HepG2 (cell line): ENCODE data around the gene WDR6. TPM values are rescaled to one million over a fixed set of nuclear protein-coding genes. Genes with fewer than 3 reads are reported as not detected.

Source experiments
- AHR ChIP-seq: IDR thresholded peaks from 2 replicates; pipeline ENCODE4 v1.6.1; 2018; ENCODE audit warnings: missing genetic modification reagents, missing compliant biosample characterization
- ARID2 ChIP-seq: sonication (generic); formaldehyde crosslinking; IDR thresholded peaks from 2 replicates; pipeline ENCODE4 v1.8.1; 2022; ENCODE audit warnings: mild to moderate bottlenecking, missing genetic modification reagents, borderline replicate concordance
- ATF5 ChIP-seq: sonication (generic); formaldehyde crosslinking; IDR thresholded peaks from 2 replicates; pipeline ENCODE4 v1.4.0; 2020; ENCODE audit warnings: mild to moderate bottlenecking, low read depth, missing genetic modification reagents
- DNMT3B ChIP-seq: conservative IDR thresholded peaks from 2 replicates; pipeline ENCODE4 v1.6.1; 2016; ENCODE audit warnings: missing biosample characterization, control low read depth
- EP300 ChIP-seq, 3 experiments: sonication (generic) in 1 of 3; formaldehyde crosslinking in 1 of 3; IDR thresholded peaks; 2 replicates each; pipeline versions ENCODE4 v1.5.1 to v1.6.1; 2011 to 2020; ENCODE audit warnings: low read depth in 2 of 3, low read length in 2 of 3, borderline replicate concordance in 1 of 3, improper control_type of control experiment in 1 of 3, mild to moderate bottlenecking in 1 of 3, missing genetic modification reagents in 1 of 3, moderate library complexity in 1 of 3
- FLYWCH1 ChIP-seq: sonication (generic); formaldehyde crosslinking; IDR thresholded peaks from 2 replicates; pipeline ENCODE4 v1.8.1; 2023; ENCODE audit warnings: mild to moderate bottlenecking, missing genetic modification reagents
- KDM4B ChIP-seq: sonication (generic); formaldehyde crosslinking; IDR thresholded peaks from 2 replicates; pipeline ENCODE4 v1.4.0; 2020; ENCODE audit warnings: missing genetic modification reagents
- MIER3 ChIP-seq: IDR thresholded peaks from 2 replicates; pipeline ENCODE4 v1.6.1; 2016; ENCODE audit warnings: missing compliant biosample characterization, borderline replicate concordance
- MTA3 ChIP-seq: sonication (generic); formaldehyde crosslinking; IDR thresholded peaks from 2 replicates; pipeline ENCODE4 v1.4.0; 2020; ENCODE audit warnings: missing genetic modification reagents
- NR2F1 ChIP-seq, 2 experiments: fragments of 450-650 bp in 1 of 2; formaldehyde crosslinking in 1 of 2; IDR thresholded peaks; 2 replicates each; pipeline versions ENCODE4 v1.5.0 to v1.6.1; 2016 to 2020; ENCODE audit warnings: mild to moderate bottlenecking in 1 of 2, missing compliant biosample characterization in 1 of 2, missing genetic modification reagents in 1 of 2, moderate library complexity in 1 of 2
- PHF21A ChIP-seq: sonication (generic); formaldehyde crosslinking; IDR thresholded peaks from 2 replicates; pipeline ENCODE4 v1.5.0; 2020; ENCODE audit warnings: mild to moderate bottlenecking, missing genetic modification reagents
- RORA ChIP-seq: sonication (generic); formaldehyde crosslinking; IDR thresholded peaks from 2 replicates; pipeline ENCODE4 v1.5.0; 2020; ENCODE audit warnings: mild to moderate bottlenecking, missing genetic modification reagents, moderate library complexity
- SMARCE1 ChIP-seq: fragments of 450-650 bp; IDR thresholded peaks from 2 replicates; pipeline ENCODE4 v1.6.1; 2017; ENCODE audit warnings: borderline replicate concordance
- ZFAT ChIP-seq: sonication (generic); formaldehyde crosslinking; conservative IDR thresholded peaks from 2 replicates; pipeline ENCODE4 v1.8.1; 2023; ENCODE audit warnings: missing genetic modification reagents, inconsistent platforms
- ZNF256 ChIP-seq: sonication (generic); formaldehyde crosslinking; conservative IDR thresholded peaks from 2 replicates; pipeline ENCODE4 v1.4.0; 2020; ENCODE audit warnings: missing genetic modification reagents
- polyA plus RNA-seq, 8 experiments: library from polyadenylated mRNA; depleted of rRNA in 3 of 8; stranded (reverse) in 7 of 8; unstranded in 1 of 8; fragments of >200 nt; fragmentation: Illumina TruSeq in 4 of 8; extraction: Trizol in 4 of 8; gene quantifications; 2 replicates each; pipeline versions ENCODE4 v1.2.1 to v1.2.3, GENCODE V29; 2011 to 2016; ENCODE audit warnings: low read depth in 4 of 8, missing spikeins in 1 of 8, mixed read lengths in 1 of 8; ENCODE audit not compliant: insufficient read depth in 1 of 8
- total RNA-seq, 5 experiments: library from RNA; depleted of rRNA; stranded (reverse); fragments of >200 nt; fragmentation: Illumina TruSeq; extraction: Trizol; gene quantifications; 2 replicates each; pipeline ENCODE4 v1.2.3, GENCODE V29; 2016; ENCODE audit warnings: low read depth in 1 of 5
- TF ChIP-seq, protein P1 (sequence below): sonication (generic); formaldehyde crosslinking; IDR thresholded peaks from 2 replicates; pipeline ENCODE4 v1.8.0; 2022; ENCODE audit warnings: mild to moderate bottlenecking, missing genetic modification reagents, moderate library complexity
- TF ChIP-seq, protein P2 (sequence below): sonication (generic); formaldehyde crosslinking; IDR thresholded peaks from 2 replicates; pipeline ENCODE4 v1.4.0; 2020; ENCODE audit warnings: low read depth, mild to moderate bottlenecking, missing genetic modification reagents
- TF ChIP-seq, protein P3 (sequence below): IDR thresholded peaks from 2 replicates; pipeline ENCODE4 v1.6.1; 2018; ENCODE audit warnings: missing genetic modification reagents
- TF ChIP-seq, protein P4 (sequence below): sonication (generic); formaldehyde crosslinking; conservative IDR thresholded peaks from 2 replicates; pipeline ENCODE4 v1.5.0; 2020; ENCODE audit warnings: missing genetic modification reagents
- TF ChIP-seq, protein P5 (sequence below): sonication (generic); formaldehyde crosslinking; IDR thresholded peaks from 2 replicates; pipeline ENCODE4 v1.5.1; 2020; ENCODE audit warnings: missing genetic modification reagents, mild to moderate bottlenecking, borderline replicate concordance

WDR6 gene
- total and polyA plus RNA-seq, 2 of the 13 experiments (the other 11 are each of a cell fraction or from before 2014, with no cell fraction given): 73.4 to 139 TPM

GRCh38 chr3:49021813-49022687 lies 14.9 kb downstream of the WDR6 start, which contains the start of gene NDUFAF3 (continued):
- peak; percentile 66; the same call in 1 of the 2 replicates for TF ChIP-seq ZNF256 (CRISPR knock-in tag)
- no peak; the same call in 1 of the 2 replicates for TF ChIP-seq DNMT3B (CRISPR knock-in tag)
- TF ChIP-seq, protein P1, sequence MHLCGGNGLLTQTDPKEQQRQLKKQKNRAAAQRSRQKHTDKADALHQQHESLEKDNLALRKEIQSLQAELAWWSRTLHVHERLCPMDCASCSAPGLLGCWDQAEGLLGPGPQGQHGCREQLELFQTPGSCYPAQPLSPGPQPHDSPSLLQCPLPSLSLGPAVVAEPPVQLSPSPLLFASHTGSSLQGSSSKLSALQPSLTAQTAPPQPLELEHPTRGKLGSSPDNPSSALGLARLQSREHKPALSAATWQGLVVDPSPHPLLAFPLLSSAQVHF (CRISPR knock-in tag): no peak
- TF ChIP-seq, protein P2, sequence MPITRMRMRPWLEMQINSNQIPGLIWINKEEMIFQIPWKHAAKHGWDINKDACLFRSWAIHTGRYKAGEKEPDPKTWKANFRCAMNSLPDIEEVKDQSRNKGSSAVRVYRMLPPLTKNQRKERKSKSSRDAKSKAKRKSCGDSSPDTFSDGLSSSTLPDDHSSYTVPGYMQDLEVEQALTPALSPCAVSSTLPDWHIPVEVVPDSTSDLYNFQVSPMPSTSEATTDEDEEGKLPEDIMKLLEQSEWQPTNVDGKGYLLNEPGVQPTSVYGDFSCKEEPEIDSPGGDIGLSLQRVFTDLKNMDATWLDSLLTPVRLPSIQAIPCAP (CRISPR knock-in tag): no peak
- TF ChIP-seq, protein P3, sequence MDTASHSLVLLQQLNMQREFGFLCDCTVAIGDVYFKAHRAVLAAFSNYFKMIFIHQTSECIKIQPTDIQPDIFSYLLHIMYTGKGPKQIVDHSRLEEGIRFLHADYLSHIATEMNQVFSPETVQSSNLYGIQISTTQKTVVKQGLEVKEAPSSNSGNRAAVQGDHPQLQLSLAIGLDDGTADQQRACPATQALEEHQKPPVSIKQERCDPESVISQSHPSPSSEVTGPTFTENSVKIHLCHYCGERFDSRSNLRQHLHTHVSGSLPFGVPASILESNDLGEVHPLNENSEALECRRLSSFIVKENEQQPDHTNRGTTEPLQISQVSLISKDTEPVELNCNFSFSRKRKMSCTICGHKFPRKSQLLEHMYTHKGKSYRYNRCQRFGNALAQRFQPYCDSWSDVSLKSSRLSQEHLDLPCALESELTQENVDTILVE (CRISPR knock-in tag): peak; percentile 91; the same call in 1 of the 2 replicates
- TF ChIP-seq RORA (CRISPR knock-in tag): no peak
- no peak for TF ChIP-seq SMARCE1
- 0 out of 2 replicates have a peak, but pooled peaks have one; percentile 19 for TF ChIP-seq ARID2 (CRISPR knock-in tag)
- no peak for TF ChIP-seq MIER3
- TF ChIP-seq PHF21A (CRISPR knock-in tag): peak; percentile 75; the same call in 1 of the 2 replicates
- no peak for TF ChIP-seq ZFAT
- 0 out of 2 replicates have a peak, but pooled peaks have one; percentile 30 for TF ChIP-seq AHR (CRISPR knock-in tag)
- no peak for TF ChIP-seq FLYWCH1 (CRISPR knock-in tag)
- TF ChIP-seq ATF5 (CRISPR knock-in tag): peak; percentile 2; the same call in 1 of the 2 replicates
- TF ChIP-seq MTA3 (CRISPR knock-in tag): no peak
- TF ChIP-seq, protein P4, sequence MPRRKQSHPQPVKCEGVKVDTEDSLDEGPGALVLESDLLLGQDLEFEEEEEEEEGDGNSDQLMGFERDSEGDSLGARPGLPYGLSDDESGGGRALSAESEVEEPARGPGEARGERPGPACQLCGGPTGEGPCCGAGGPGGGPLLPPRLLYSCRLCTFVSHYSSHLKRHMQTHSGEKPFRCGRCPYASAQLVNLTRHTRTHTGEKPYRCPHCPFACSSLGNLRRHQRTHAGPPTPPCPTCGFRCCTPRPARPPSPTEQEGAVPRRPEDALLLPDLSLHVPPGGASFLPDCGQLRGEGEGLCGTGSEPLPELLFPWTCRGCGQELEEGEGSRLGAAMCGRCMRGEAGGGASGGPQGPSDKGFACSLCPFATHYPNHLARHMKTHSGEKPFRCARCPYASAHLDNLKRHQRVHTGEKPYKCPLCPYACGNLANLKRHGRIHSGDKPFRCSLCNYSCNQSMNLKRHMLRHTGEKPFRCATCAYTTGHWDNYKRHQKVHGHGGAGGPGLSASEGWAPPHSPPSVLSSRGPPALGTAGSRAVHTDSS (CRISPR knock-in tag): no peak
- TF ChIP-seq NR2F1 (CRISPR knock-in tag; IDR thresholded peaks at IDR 0.05): no peak
- no peak for TF ChIP-seq KDM4B (CRISPR knock-in tag)
- TF ChIP-seq EP300 (IDR thresholded peaks at IDR 0.05; ENCODE audit: low read depth in 2 of 2, low read length in 2 of 2): peak in 1 of 2 experiments; percentile 8; a peak in 1 of 4 replicates
- TF ChIP-seq EP300 (CRISPR knock-in tag; IDR thresholded peaks at IDR 0.05; ENCODE audit: borderline replicate concordance): peak; percentile 41; the same call in 1 of the 2 replicates
- TF ChIP-seq, protein P5, sequence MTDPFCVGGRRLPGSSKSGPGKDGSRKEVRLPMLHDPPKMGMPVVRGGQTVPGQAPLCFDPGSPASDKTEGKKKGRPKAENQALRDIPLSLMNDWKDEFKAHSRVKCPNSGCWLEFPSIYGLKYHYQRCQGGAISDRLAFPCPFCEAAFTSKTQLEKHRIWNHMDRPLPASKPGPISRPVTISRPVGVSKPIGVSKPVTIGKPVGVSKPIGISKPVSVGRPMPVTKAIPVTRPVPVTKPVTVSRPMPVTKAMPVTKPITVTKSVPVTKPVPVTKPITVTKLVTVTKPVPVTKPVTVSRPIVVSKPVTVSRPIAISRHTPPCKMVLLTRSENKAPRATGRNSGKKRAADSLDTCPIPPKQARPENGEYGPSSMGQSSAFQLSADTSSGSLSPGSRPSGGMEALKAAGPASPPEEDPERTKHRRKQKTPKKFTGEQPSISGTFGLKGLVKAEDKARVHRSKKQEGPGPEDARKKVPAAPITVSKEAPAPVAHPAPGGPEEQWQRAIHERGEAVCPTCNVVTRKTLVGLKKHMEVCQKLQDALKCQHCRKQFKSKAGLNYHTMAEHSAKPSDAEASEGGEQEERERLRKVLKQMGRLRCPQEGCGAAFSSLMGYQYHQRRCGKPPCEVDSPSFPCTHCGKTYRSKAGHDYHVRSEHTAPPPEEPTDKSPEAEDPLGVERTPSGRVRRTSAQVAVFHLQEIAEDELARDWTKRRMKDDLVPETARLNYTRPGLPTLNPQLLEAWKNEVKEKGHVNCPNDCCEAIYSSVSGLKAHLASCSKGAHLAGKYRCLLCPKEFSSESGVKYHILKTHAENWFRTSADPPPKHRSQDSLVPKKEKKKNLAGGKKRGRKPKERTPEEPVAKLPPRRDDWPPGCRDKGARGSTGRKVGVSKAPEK (CRISPR knock-in tag): no peak
